Glutamatergic neuron (in vitro differentiated cells): ENCODE results near the gene ESYT2. TPM values are rescaled to one million over a fixed set of nuclear protein-coding genes. Genes with fewer than 3 reads are reported as not detected.

Experiments used
- DNase-seq: peaks from one replicate; pipeline ENCODE4 v3.0.0; 2022
- H3K27ac Mint-ChIP-seq: one replicate; pipeline ENCODE4 v1.8.0; 2020; ENCODE audit warnings: mild to moderate bottlenecking, mixed read lengths, inconsistent platforms; ENCODE audit not compliant: unreplicated experiment
- H3K27me3 Mint-ChIP-seq: one replicate; pipeline ENCODE4 v1.8.0; 2020; ENCODE audit warnings: mild to moderate bottlenecking, moderate library complexity, mixed read lengths, inconsistent platforms; ENCODE audit not compliant: unreplicated experiment
- H3K36me3 Mint-ChIP-seq: one replicate; pipeline ENCODE4 v1.8.0; 2020; ENCODE audit warnings: mild to moderate bottlenecking, mixed read lengths, inconsistent platforms; ENCODE audit not compliant: unreplicated experiment
- H3K4me1 Mint-ChIP-seq: one replicate; pipeline ENCODE4 v1.8.0; 2020; ENCODE audit warnings: mild to moderate bottlenecking, low read depth, mixed read lengths, inconsistent platforms; ENCODE audit not compliant: unreplicated experiment
- H3K4me3 Mint-ChIP-seq: one replicate; pipeline ENCODE4 v1.8.0; 2020; ENCODE audit warnings: mild to moderate bottlenecking, mixed read lengths, inconsistent platforms; ENCODE audit not compliant: unreplicated experiment
- H3K9me3 Mint-ChIP-seq: one replicate; pipeline ENCODE4 v1.8.0; 2020; ENCODE audit warnings: mild to moderate bottlenecking, moderate library complexity, mixed read lengths, inconsistent platforms; ENCODE audit not compliant: unreplicated experiment
- total RNA-seq: library from RNA; stranded (reverse); fragmentation: NEBNext Ultra II Directional; extraction: Animal tissue kit (Norgen Biotek cat#: 25700); gene quantifications from one replicate; pipeline ENCODE4 v1.2.1, GENCODE V29; 2021; ENCODE audit not compliant: unreplicated experiment
- TF ChIP-seq, protein P1 (sequence below): fragments of 200-600 bp; sonication (generic); IDR thresholded peaks from one replicate; pipeline ENCODE4 v1.5.0; 2021; ENCODE audit not compliant: partially characterized antibody, unreplicated experiment

The ESYT2 gene
- total RNA-seq, 1 donor from 2014 or later: 41.9 TPM

DNA sequence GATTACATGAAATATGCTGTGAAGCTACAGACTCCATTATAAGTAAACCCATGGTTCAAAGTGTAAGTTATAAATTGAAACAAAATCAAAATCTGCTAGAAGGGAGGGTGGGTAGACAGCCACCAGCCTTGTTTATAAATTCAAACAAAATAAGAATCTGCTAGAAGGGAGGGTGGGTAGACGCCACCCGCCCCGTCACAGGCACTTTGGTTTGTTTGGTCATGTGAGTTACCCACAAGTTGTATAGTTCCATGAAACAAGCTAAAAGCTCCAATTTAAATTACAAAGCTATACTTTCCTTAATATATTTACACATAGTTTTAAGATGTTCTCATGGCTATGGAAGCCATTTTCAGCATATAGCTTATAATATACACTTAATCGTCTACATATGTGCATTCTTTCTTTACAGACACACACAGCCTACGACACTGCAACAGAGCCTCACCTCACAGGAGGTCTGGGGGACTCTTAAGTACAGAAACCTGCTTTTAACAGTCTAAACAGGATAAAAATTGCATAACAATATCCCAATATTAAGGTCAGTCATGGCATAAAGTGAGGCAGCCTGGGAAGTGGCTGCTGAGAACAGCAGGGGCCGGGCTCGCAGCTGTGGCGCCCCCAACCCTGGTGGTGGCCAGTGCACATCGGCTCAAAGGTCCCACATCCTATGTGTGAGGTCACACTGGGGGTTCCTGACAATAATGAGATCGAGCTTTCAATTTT lies 96.7 kb downstream of the ESYT2 start:
- Mint-ChIP-seq H3K9me3 (no peaks in the 10 kb centered on the region), H3K4me1 (no peaks in the 10 kb centered on the region), H3K4me3 (no peak overlapping the region), H3K27ac (no peak overlapping the region), H3K27me3 (peaks cover 2% of the 10 kb centered on the region), H3K36me3 (peaks cover 8% of the 10 kb centered on the region)
- TF ChIP-seq, protein P1, sequence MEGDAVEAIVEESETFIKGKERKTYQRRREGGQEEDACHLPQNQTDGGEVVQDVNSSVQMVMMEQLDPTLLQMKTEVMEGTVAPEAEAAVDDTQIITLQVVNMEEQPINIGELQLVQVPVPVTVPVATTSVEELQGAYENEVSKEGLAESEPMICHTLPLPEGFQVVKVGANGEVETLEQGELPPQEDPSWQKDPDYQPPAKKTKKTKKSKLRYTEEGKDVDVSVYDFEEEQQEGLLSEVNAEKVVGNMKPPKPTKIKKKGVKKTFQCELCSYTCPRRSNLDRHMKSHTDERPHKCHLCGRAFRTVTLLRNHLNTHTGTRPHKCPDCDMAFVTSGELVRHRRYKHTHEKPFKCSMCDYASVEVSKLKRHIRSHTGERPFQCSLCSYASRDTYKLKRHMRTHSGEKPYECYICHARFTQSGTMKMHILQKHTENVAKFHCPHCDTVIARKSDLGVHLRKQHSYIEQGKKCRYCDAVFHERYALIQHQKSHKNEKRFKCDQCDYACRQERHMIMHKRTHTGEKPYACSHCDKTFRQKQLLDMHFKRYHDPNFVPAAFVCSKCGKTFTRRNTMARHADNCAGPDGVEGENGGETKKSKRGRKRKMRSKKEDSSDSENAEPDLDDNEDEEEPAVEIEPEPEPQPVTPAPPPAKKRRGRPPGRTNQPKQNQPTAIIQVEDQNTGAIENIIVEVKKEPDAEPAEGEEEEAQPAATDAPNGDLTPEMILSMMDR: no peak
- DNase-seq: no peak

DNA sequence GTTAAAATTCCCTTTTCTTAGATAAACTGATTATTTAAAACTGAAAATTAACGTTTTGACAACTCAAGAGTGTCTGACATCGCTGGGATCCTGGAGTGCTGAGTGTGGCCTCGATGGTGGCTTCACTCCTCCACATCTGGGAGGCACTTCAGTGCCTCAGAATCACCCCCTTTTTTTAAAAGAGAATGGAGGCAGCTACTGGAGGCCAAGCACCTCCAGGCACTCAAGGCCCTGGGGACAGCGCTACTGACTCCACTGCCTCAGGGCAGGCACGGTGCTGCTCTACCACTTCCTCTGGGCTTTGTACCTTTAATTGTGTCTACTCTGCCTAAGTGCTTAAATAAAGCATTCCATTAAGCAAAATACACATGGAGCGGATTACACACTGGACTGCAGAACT lies 97.5 kb downstream of the ESYT2 start:
- no peak for DNase-seq
- H3K9me3 Mint-ChIP-seq: no peaks in the 10 kb centered on the region
- TF ChIP-seq, protein P1: no peak
- H3K27ac Mint-ChIP-seq: no peak overlapping the region
- H3K4me3 Mint-ChIP-seq: no peak overlapping the region
- peaks cover 2% of the 10 kb centered on the region for H3K27me3 Mint-ChIP-seq
- peaks cover 8% of the 10 kb centered on the region for H3K36me3 Mint-ChIP-seq
- H3K4me1 Mint-ChIP-seq: no peaks in the 10 kb centered on the region

DNA sequence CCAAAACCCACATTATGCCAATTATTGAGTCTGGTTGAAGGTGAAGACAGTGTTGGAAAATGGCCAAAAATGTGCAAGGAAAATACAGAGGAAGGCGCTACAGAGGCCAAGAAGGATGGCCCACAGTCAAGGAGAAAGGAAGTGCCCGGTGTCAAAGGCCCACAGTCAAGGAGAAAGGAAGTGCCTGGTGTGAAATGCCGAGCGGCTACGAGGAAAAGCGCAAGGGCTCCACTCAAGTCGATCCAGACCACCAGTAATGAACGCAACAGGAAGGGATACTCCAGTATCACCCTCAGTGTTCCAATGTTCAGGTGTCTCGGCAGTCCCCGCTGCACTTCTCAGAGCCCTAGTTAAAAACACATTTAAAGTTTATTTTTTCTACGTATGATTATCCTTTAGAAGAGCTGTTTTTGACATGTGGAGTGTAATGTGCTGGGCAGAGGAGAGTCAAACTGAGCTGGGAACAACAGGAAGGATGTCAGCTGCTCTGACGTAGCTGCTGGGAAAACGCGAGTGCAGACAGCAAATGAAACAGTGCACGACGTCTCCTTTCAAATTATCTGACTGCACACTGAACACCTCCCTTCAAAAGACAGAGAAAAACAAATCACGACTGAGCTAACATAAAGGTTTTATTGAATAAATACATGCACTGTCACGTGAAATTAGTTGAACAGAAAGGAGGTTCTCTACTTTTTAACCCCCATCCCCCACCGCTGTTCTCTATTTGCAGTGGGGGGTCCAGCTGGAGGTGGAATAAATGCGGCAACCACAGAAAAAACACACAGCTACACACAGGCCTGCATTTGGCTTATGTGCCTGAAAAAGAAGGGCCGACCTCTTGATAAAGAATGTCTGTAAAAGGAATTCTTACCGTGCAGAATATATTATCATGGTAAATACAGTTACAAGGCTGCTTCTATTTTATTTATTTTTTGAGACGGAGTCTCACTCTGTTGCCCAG lies 98.6 kb downstream of the ESYT2 start:
- TF ChIP-seq, protein P1: no peak

DNA sequence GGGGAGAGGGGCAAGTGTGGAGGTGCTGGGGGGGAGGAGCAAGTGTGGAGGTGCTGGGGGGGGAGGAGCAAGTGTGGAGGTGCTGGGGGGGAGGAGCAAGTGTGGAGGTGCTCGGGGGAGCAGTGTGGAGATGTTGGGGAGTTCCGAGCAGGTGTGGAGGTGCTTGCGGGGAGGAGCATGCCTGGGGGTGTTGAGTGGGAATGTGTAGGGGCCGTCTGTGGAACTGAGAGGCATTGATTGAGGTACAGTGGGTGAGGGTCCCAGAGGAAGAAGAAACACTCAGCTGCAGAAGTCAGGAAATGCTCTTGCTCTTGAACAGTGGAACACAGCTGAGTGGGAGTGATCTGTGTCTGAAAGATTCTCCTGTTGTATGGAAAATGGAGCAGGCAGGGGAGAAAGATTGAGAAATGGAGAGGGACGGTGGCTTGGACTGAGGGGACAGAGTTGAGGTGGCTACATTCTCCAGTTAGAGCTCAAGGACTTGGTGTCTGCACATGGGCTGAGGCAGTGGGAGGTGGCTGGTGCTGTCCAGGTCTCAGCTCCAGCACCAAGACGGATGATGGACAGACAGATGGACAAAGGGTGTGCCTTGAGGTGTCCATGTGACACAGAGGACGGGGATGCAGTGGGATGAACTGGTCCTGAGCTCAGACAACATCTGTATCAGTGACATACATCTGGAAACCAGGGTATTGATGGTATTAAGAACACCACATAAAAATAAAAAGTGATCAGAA lies 99.5 kb downstream of the ESYT2 start:
- Mint-ChIP-seq H3K9me3 (no peaks in the 10 kb centered on the region), H3K4me1 (no peaks in the 10 kb centered on the region), H3K36me3 (peaks cover 3% of the 10 kb centered on the region), H3K27me3 (peaks cover 4% of the 10 kb centered on the region), H3K27ac (no peak overlapping the region), H3K4me3 (no peak overlapping the region)
- no peak for DNase-seq
- TF ChIP-seq, protein P1: no peak

More for the DNA sequence above, 98.6 kb downstream of the ESYT2 start:
- Mint-ChIP-seq H3K4me1 (no peaks in the 10 kb centered on the region), H3K9me3 (no peaks in the 10 kb centered on the region), H3K4me3 (no peak overlapping the region), H3K27ac (no peak overlapping the region), H3K36me3 (peaks cover 8% of the 10 kb centered on the region), H3K27me3 (peaks cover 2% of the 10 kb centered on the region)
- DNase-seq: no peak
